B cell (primary cell): ENCODE measurements around the gene RNF40.

Experiments
- CTCF ChIP-seq: fragments of 200-600 bp; IDR thresholded peaks from one replicate; pipeline ENCODE4 v1.8.0; 2022; ENCODE audit warnings: antibody characterized with exemption, mild to moderate bottlenecking
- EZH2 ChIP-seq: IDR thresholded peaks from 2 replicates; pipeline ENCODE4 v1.6.1; 2012; ENCODE audit warnings: borderline replicate concordance, low read depth, mild to moderate bottlenecking, moderate library complexity, low read length; ENCODE audit not compliant: insufficient read depth, poor library complexity, severe bottlenecking

DNA sequence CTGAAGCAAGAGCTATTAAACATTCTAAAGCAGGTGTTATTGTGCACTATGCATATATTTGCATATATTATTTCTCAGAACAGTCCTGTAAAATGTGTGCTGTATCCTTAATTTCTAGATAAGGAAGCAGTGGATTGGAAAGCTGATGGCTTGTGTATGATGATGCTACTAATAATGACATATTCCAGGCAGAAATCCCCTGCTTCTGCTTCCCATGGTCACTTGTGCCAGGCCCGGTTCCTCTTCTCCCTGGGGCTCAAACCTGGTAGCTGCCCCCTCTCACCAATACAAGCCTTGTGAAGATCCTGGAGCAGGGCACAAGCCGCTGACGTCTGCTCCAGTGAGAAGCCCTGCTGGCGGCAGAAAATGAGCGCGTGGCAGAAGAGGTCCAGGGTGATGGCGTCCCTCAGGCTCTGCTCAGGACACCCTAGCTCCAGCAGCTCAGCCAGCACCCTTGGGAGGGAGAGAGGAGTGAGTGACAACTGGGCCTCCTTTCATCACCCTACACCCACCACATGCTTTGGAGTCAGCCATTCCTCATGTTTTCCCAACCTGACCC, 2.0 kb upstream of the RNF40 start:
- TF ChIP-seq CTCF = no peak
- no peak for TF ChIP-seq EZH2
